ENCODE data around the gene OR7D4. TPM values are rescaled to one million over a fixed set of nuclear protein-coding genes. Genes with fewer than 3 reads are reported as not detected.
A peak's percentile ranks its signal among the peaks of the same experiment; 100 is the strongest.
"Not testable (repeated sequence)": the region's sequence is repeated elsewhere in the genome, so short reads cannot be mapped to it uniquely, and the experiment has no call there.

The OR7D4 gene
- not detected for total RNA-seq

- Mint-ChIP-seq H3K4me1 (ENCODE audit: low read depth) (no peaks in the 10 kb centered on the region), H3K27me3 (ENCODE audit: low read depth) (peaks cover 9% of the 10 kb centered on the region), H3K4me3 (no peak within 1 kb of the TSS), H3K9me3 (peaks cover 12% of the 10 kb centered on the region), H3K36me3 (ENCODE audit: insufficient read depth) (no peaks in the 10 kb centered on the region)
- DNase-seq (no peak), ATAC-seq (no peak)
Observed at GRCh38 chr19:9219489-9219888, at the start of gene OR7D4. OR7D4 (minus strand) TSS chr19:9219589; CDS start chr19:9214837, 4,752 bp downstream.

GRCh38 chr19:9251236-9251635 is 31.8 kb upstream of the OR7D4 start:
- no peak for DNase-seq

GRCh38 chr19:9250630-9251029 is 31.2 kb upstream of the OR7D4 start, which contains the start of gene OR7E24:
OR7E24 (plus strand) TSS chr19:9250930; CDS start chr19:9251044, 114 bp downstream.
- peaks cover 2% of the 10 kb centered on the region for H3K36me3 Mint-ChIP-seq (ENCODE audit: insufficient read depth)
- peaks cover 9% of the 10 kb centered on the region for H3K9me3 Mint-ChIP-seq
- DNase-seq: no peak
- H3K4me1 Mint-ChIP-seq (ENCODE audit: low read depth): no peaks in the 10 kb centered on the region
- no peak for ATAC-seq
- H3K27me3 Mint-ChIP-seq (ENCODE audit: low read depth): peaks cover 14% of the 10 kb centered on the region
- no peak within 1 kb of the TSS for H3K4me3 Mint-ChIP-seq

More at GRCh38 chr19:9251236-9251635, 31.8 kb upstream of the OR7D4 start:
- no peak for ATAC-seq
- H3K4me1 Mint-ChIP-seq (ENCODE audit: low read depth): no peaks in the 10 kb centered on the region
- H3K4me3 Mint-ChIP-seq: no peak overlapping the region
- H3K9me3 Mint-ChIP-seq: peaks cover 9% of the 10 kb centered on the region
- H3K36me3 Mint-ChIP-seq (ENCODE audit: insufficient read depth): peaks cover 2% of the 10 kb centered on the region
- H3K27me3 Mint-ChIP-seq (ENCODE audit: low read depth): peaks cover 14% of the 10 kb centered on the region

GRCh38 chr19:9205501-9206113 is 13.8 kb downstream of the OR7D4 start:
- Mint-ChIP-seq H3K4me3 (peak overlapping the region; percentile 51), H3K36me3 (ENCODE audit: insufficient read depth) (no peaks in the 10 kb centered on the region), H3K9me3 (no peaks in the 10 kb centered on the region), H3K27me3 (ENCODE audit: low read depth) (peaks cover 12% of the 10 kb centered on the region), H3K4me1 (ENCODE audit: low read depth) (peaks cover 5% of the 10 kb centered on the region)
- DNase-seq: peak; percentile 57
- ATAC-seq: peak; percentile 62 to 66

GRCh38 chr19:9198044-9198443 is 21.3 kb downstream of the OR7D4 start:
- not testable (repeated sequence) for DNase-seq; H3K36me3 Mint-ChIP-seq (ENCODE audit: insufficient read depth); H3K4me3 Mint-ChIP-seq; H3K9me3 Mint-ChIP-seq; ATAC-seq; H3K4me1 Mint-ChIP-seq (ENCODE audit: low read depth)
- H3K27me3 Mint-ChIP-seq (ENCODE audit: low read depth): peaks cover 29% of the 10 kb centered on the region

GRCh38 chr19:9189535-9189934 is 29.9 kb downstream of the OR7D4 start:
- no peak for ATAC-seq
- Mint-ChIP-seq H3K4me3 (no peak overlapping the region), H3K27me3 (ENCODE audit: low read depth) (peaks cover 38% of the 10 kb centered on the region)

GRCh38 chr19:9187191-9187590 is 32.2 kb downstream of the OR7D4 start:
- peaks cover 24% of the 10 kb centered on the region for H3K27me3 Mint-ChIP-seq (ENCODE audit: low read depth)
- ATAC-seq (no peak), DNase-seq (no peak)
- H3K9me3 Mint-ChIP-seq: peaks cover 23% of the 10 kb centered on the region
- no peak overlapping the region for H3K4me3 Mint-ChIP-seq
- no peaks in the 10 kb centered on the region for H3K4me1 Mint-ChIP-seq (ENCODE audit: low read depth)
- H3K36me3 Mint-ChIP-seq (ENCODE audit: insufficient read depth): no peaks in the 10 kb centered on the region

More at GRCh38 chr19:9189535-9189934, 29.9 kb downstream of the OR7D4 start:
- Mint-ChIP-seq H3K9me3 (peaks cover 23% of the 10 kb centered on the region), H3K4me1 (ENCODE audit: low read depth) (no peaks in the 10 kb centered on the region), H3K36me3 (ENCODE audit: insufficient read depth) (no peaks in the 10 kb centered on the region)
- DNase-seq: no peak

GRCh38 chr19:9183000-9183399 is 36.4 kb downstream of the OR7D4 start:
- Mint-ChIP-seq H3K4me3 (no peak overlapping the region), H3K27me3 (ENCODE audit: low read depth) (peaks cover 10% of the 10 kb centered on the region), H3K9me3 (peaks cover 9% of the 10 kb centered on the region), H3K4me1 (ENCODE audit: low read depth) (no peaks in the 10 kb centered on the region), H3K36me3 (ENCODE audit: insufficient read depth) (no peaks in the 10 kb centered on the region)
- no peak for ATAC-seq
- no peak for DNase-seq

GRCh38 chr19:9178901-9179300 is 40.5 kb downstream of the OR7D4 start, which contains the start of gene OR7D2:
OR7D2 (plus strand) TSS chr19:9178979; CDS start chr19:9185782, 6,803 bp downstream.
- DNase-seq: no peak
- H3K4me3 Mint-ChIP-seq: no peak within 1 kb of the TSS
- no peaks in the 10 kb centered on the region for H3K36me3 Mint-ChIP-seq (ENCODE audit: insufficient read depth)
- H3K27me3 Mint-ChIP-seq (ENCODE audit: low read depth): peaks cover 8% of the 10 kb centered on the region
- H3K4me1 Mint-ChIP-seq (ENCODE audit: low read depth): no peaks in the 10 kb centered on the region
- no peak for ATAC-seq
- H3K9me3 Mint-ChIP-seq: no peaks in the 10 kb centered on the region

GRCh38 chr19:9175326-9175725 is 44.1 kb downstream of the OR7D4 start:
- no peak for DNase-seq
- Mint-ChIP-seq H3K27me3 (ENCODE audit: low read depth) (peaks cover 8% of the 10 kb centered on the region), H3K36me3 (ENCODE audit: insufficient read depth) (no peaks in the 10 kb centered on the region), H3K9me3 (no peaks in the 10 kb centered on the region), H3K4me1 (ENCODE audit: low read depth) (no peaks in the 10 kb centered on the region), H3K4me3 (no peak overlapping the region)
- ATAC-seq: no peak

- H3K36me3 Mint-ChIP-seq (ENCODE audit: insufficient read depth): peaks cover 2% of the 10 kb centered on the region
- no peaks in the 10 kb centered on the region for H3K4me1 Mint-ChIP-seq (ENCODE audit: low read depth)
- ATAC-seq: no peak
- no peak for DNase-seq
- no peak overlapping the region for H3K4me3 Mint-ChIP-seq
- no peaks in the 10 kb centered on the region for H3K27me3 Mint-ChIP-seq (ENCODE audit: low read depth)
- no peaks in the 10 kb centered on the region for H3K9me3 Mint-ChIP-seq
Observed at GRCh38 chr19:9171393-9171991, 47.9 kb downstream of the OR7D4 start.

GRCh38 chr19:9166846-9167245 is 52.5 kb downstream of the OR7D4 start:
- Mint-ChIP-seq H3K36me3 (ENCODE audit: insufficient read depth) (peaks cover 33% of the 10 kb centered on the region), H3K9me3 (no peaks in the 10 kb centered on the region), H3K4me1 (ENCODE audit: low read depth) (no peaks in the 10 kb centered on the region), H3K4me3 (no peak overlapping the region), H3K27me3 (ENCODE audit: low read depth) (no peaks in the 10 kb centered on the region)
- no peak for DNase-seq
- no peak for ATAC-seq

- H3K36me3 Mint-ChIP-seq (ENCODE audit: insufficient read depth): peaks cover 49% of the 10 kb centered on the region
- no peak for DNase-seq
- H3K27me3 Mint-ChIP-seq (ENCODE audit: low read depth): no peaks in the 10 kb centered on the region
- no peak for ATAC-seq
- peaks cover 9% of the 10 kb centered on the region for H3K9me3 Mint-ChIP-seq
- no peak overlapping the region for H3K4me3 Mint-ChIP-seq
- H3K4me1 Mint-ChIP-seq (ENCODE audit: low read depth): no peaks in the 10 kb centered on the region
Observed at GRCh38 chr19:9165261-9165660, 54.1 kb downstream of the OR7D4 start.

- Mint-ChIP-seq H3K36me3 (ENCODE audit: insufficient read depth) (peaks cover 77% of the 10 kb centered on the region), H3K9me3 (peaks cover 13% of the 10 kb centered on the region), H3K4me3 (no peak overlapping the region), H3K4me1 (ENCODE audit: low read depth) (no peaks in the 10 kb centered on the region), H3K27me3 (ENCODE audit: low read depth) (no peaks in the 10 kb centered on the region)
- DNase-seq (no peak), ATAC-seq (no peak)
Observed at GRCh38 chr19:9161427-9161826, 58.0 kb downstream of the OR7D4 start.
